NCI-H187 (cell line): ENCODE results near the gene C9orf50.
A peak's percentile ranks its signal among the peaks of the same experiment; 100 is the strongest.

Source experiments
- DNase-seq, 2 experiments: peaks; one replicate each; lab custom pipeline; 2025; lab: John Stamatoyannopoulos, UW

C9orf50 gene

GRCh38 chr9:129591916-129592315 lies 29.0 kb downstream of the C9orf50 start:
- DNase-seq: no peak

GRCh38 chr9:129590466-129590865 lies 30.4 kb downstream of the C9orf50 start:
- no peak for DNase-seq

GRCh38 chr9:129587487-129588262 lies 33.2 kb downstream of the C9orf50 start:
- peak in 1 of 2 experiments; percentile 47 for DNase-seq

GRCh38 chr9:129586685-129587084 lies 34.2 kb downstream of the C9orf50 start:
- DNase-seq: no peak

GRCh38 chr9:129586245-129586644 lies 34.7 kb downstream of the C9orf50 start:
- DNase-seq: no peak

GRCh38 chr9:129585352-129585751 lies 35.5 kb downstream of the C9orf50 start:
- DNase-seq: no peak

GRCh38 chr9:129584136-129584535 lies 36.8 kb downstream of the C9orf50 start:
- DNase-seq: no peak

- DNase-seq: no peak
Observed at GRCh38 chr9:129583308-129584038, 37.4 kb downstream of the C9orf50 start.

GRCh38 chr9:129582855-129583254 lies 38.0 kb downstream of the C9orf50 start:
- DNase-seq: no peak

- no peak for DNase-seq
Observed at GRCh38 chr9:129581505-129582189, 39.3 kb downstream of the C9orf50 start.

- no peak for DNase-seq
Observed at GRCh38 chr9:129580211-129580915, 40.5 kb downstream of the C9orf50 start.

GRCh38 chr9:129579294-129579693 lies 41.6 kb downstream of the C9orf50 start:
- no peak for DNase-seq

GRCh38 chr9:129576546-129577543 lies 44.1 kb downstream of the C9orf50 start:
- DNase-seq: no peak

- DNase-seq: no peak
Observed at GRCh38 chr9:129575818-129576217, 45.1 kb downstream of the C9orf50 start.

GRCh38 chr9:129574911-129575585 lies 45.9 kb downstream of the C9orf50 start:
- no peak for DNase-seq

GRCh38 chr9:129573977-129574376 lies 46.9 kb downstream of the C9orf50 start:
- DNase-seq: no peak

- DNase-seq: no peak
Observed at GRCh38 chr9:129572517-129572916, 48.4 kb downstream of the C9orf50 start.

- DNase-seq: no peak
Observed at GRCh38 chr9:129572052-129572425, 48.9 kb downstream of the C9orf50 start.

GRCh38 chr9:129571298-129572051 lies 49.4 kb downstream of the C9orf50 start:
- no peak for DNase-seq
